ENCODE measurements around the gene D2HGDH.

The D2HGDH gene

GRCh38 chr2:241796209-241796608, 61.8 kb downstream of the D2HGDH start:
- H3K27ac ChIP-seq = no peak overlapping the region
- H3K9me3 ChIP-seq = no peaks in the 10 kb centered on the region
- H3K4me1 ChIP-seq (ENCODE audit: control insufficient read depth in 1 of 2, insufficient read depth in 1 of 2, low read depth in 1 of 2, low read length in 1 of 2) = no peaks in the 10 kb centered on the region
- H3K4me3 ChIP-seq (ENCODE audit: low read depth in 1 of 2, low read length in 1 of 2) = no peak overlapping the region
- H3K36me3 ChIP-seq = no peaks in the 10 kb centered on the region
- H3K27me3 ChIP-seq = peaks cover 2% of the 10 kb centered on the region
- TF ChIP-seq CTCF (IDR thresholded peaks at IDR 0.05) = no peak

GRCh38 chr2:241796610-241797138, 62.2 kb downstream of the D2HGDH start:
- TF ChIP-seq CTCF (IDR thresholded peaks at IDR 0.05) = no peak
- H3K36me3 ChIP-seq = no peaks in the 10 kb centered on the region
- no peaks in the 10 kb centered on the region for H3K9me3 ChIP-seq
- peaks cover 4% of the 10 kb centered on the region for H3K27me3 ChIP-seq
- no peak overlapping the region for H3K27ac ChIP-seq
- no peak overlapping the region for H3K4me3 ChIP-seq (ENCODE audit: low read depth in 1 of 2, low read length in 1 of 2)
- H3K4me1 ChIP-seq (ENCODE audit: control insufficient read depth in 1 of 2, insufficient read depth in 1 of 2, low read depth in 1 of 2, low read length in 1 of 2) = no peaks in the 10 kb centered on the region

- Histone ChIP-seq H3K27me3 (peaks cover 12% of the 10 kb centered on the region), H3K27ac (no peak overlapping the region), H3K9me3 (no peaks in the 10 kb centered on the region), H3K4me1 (ENCODE audit: control insufficient read depth in 1 of 2, insufficient read depth in 1 of 2, low read depth in 1 of 2, low read length in 1 of 2) (no peaks in the 10 kb centered on the region), H3K4me3 (ENCODE audit: low read depth in 1 of 2, low read length in 1 of 2) (no peak overlapping the region), H3K36me3 (no peaks in the 10 kb centered on the region)
- TF ChIP-seq CTCF (IDR thresholded peaks at IDR 0.05) = no peak
Measured at GRCh38 chr2:241797441-241798080, 63.1 kb downstream of the D2HGDH start.

GRCh38 chr2:241798081-241798630, 63.7 kb downstream of the D2HGDH start:
- Histone ChIP-seq H3K4me1 (ENCODE audit: control insufficient read depth in 1 of 2, insufficient read depth in 1 of 2, low read depth in 1 of 2, low read length in 1 of 2) (no peaks in the 10 kb centered on the region), H3K36me3 (no peaks in the 10 kb centered on the region), H3K27ac (no peak overlapping the region), H3K27me3 (peaks cover 18% of the 10 kb centered on the region), H3K9me3 (no peaks in the 10 kb centered on the region), H3K4me3 (ENCODE audit: low read depth in 1 of 2, low read length in 1 of 2) (no peak overlapping the region)
- no peak for TF ChIP-seq CTCF (IDR thresholded peaks at IDR 0.05)

GRCh38 chr2:241798631-241799521, 64.4 kb downstream of the D2HGDH start:
- no peak for TF ChIP-seq CTCF (IDR thresholded peaks at IDR 0.05)
- no peak overlapping the region for H3K4me3 ChIP-seq (ENCODE audit: low read depth in 1 of 2, low read length in 1 of 2)
- no peak overlapping the region for H3K27ac ChIP-seq
- no peaks in the 10 kb centered on the region for H3K36me3 ChIP-seq
- peaks cover 26% of the 10 kb centered on the region for H3K27me3 ChIP-seq
- no peaks in the 10 kb centered on the region for H3K9me3 ChIP-seq
- H3K4me1 ChIP-seq (ENCODE audit: control insufficient read depth in 1 of 2, insufficient read depth in 1 of 2, low read depth in 1 of 2, low read length in 1 of 2) = no peaks in the 10 kb centered on the region

Data from neutrophil (primary cell).